ENCODE results near the gene GNB1. TPM values are rescaled to one million over a fixed set of nuclear protein-coding genes. Genes with fewer than 3 reads are reported as not detected.
"Not testable (repeated sequence)": the region's sequence is repeated elsewhere in the genome, so short reads cannot be mapped to it uniquely, and the experiment has no call there.

GNB1 gene
- total RNA-seq, 1 experiment from 2014 or later: 74.5 TPM

DNA sequence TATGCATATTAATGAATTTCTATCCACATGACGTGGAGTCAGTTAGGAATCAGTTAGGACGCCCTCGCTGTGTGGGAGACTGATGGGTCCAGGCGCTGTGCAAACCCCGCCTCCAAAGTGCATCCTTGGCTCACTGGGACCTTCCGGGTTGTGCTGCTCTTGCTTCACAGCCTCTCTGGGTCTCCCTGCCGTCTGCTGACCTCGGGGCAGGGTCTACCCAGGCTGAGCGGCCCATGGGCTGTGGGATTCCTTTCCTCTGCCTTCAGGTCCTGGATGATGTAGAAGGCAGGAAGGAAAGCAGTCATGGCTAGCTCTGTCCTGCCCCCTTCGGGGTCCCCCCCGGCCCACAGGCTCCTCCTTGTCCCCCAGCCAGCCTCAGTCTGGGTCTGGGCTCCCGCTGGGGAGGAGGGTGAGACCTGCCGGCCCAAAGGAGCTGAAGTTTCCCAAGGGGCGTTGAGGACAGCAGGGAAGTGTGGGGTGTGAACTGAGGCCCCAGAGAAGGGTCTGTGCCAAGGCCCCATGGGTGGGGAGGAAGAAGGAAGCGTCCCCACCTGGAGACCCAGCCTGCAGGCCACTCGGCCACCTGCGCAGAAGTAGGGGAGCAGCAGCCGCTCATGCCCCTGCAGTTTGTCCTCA, 142.1 kb downstream of the GNB1 start:
- DNase-seq (ENCODE audit: low read depth): no peak

DNA sequence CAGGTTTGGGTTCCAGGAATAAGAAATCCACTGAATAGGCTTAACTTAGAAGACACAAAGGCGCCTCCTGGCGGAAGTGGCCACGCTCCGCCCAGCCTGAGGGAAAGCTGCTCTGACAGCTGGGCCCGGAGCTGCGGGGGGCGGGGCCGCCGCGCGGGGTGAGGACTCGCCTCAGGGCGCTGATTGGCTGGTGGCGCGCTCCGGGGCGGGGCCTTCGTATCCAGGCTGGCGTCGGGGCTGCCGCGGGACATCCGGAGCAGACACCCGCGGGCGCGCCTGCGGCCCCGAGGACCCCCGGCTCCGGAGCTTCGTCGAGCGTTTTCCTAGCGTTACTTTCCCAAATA, 144.3 kb downstream of the GNB1 start:
- not testable (repeated sequence) for DNase-seq (ENCODE audit: low read depth)

DNA sequence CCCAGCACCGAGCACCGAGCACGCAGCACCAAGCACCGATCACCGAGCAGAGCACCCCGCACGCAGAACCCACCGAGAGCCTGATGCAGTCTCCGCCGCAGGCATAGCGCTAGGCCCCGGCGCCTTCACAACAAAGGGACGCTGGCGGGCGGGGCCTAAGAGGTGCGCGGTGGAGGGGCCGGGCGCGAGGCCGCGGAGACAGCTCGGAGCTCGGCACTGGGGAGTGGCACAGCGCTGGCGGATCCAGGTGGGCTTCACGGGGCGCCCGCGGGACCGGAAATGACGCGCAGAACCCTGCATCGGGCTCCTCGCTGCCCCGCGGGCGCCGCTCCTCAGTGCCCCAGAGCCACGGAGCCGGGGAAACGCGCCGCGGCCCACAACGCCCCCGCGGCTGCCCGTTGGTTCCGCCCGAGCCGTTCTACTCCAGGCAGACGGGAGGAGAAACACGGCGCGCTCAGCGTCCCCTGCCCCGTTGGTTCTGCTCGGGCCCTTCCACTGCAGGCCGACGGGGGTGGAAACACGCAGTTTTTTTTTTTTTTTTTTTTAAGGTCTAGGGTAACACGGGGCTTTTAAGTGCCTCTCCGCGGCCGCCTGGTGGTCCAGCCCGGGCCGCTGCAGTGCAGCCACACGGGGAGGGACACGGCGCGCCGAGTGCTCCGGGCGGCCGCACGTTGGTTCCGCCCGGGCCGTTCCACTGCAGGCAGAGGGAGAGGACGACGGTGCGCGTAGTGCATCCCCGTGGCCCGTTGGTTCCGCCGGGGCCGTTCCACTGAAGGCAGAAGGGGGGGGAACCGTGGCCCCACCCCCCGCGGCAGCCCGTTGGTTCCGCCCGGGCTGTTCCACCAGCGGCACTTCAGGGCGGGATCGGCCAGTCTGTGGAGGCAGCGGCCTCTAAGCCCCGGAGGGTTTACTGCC, 145.0 kb downstream of the GNB1 start:
- DNase-seq (ENCODE audit: low read depth): peak; percentile 42

DNA sequence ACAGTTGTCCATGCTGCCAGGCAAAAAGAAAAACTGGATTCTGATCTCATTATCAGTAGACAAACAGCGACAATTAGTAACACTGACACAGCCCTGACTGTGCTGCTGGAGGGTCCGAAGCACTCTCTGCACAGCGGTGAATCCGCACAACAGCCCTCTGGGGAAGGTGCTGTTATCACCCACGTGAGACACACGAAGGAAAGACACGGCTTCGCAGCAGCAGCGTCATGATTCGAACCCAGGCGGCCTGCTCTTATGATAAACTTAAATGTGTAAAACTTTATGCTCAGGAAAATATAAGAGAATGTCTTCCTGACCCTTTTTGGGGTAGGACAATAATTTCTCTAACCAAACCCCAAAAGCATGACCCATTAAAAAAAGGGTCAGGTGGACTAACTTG, 148.4 kb downstream of the GNB1 start:
- not testable (repeated sequence) for DNase-seq (ENCODE audit: low read depth)

GRCh38 chr1:1741013-1741412, 149.9 kb downstream of the GNB1 start:
- DNase-seq (ENCODE audit: low read depth): peak; percentile 90

DNA sequence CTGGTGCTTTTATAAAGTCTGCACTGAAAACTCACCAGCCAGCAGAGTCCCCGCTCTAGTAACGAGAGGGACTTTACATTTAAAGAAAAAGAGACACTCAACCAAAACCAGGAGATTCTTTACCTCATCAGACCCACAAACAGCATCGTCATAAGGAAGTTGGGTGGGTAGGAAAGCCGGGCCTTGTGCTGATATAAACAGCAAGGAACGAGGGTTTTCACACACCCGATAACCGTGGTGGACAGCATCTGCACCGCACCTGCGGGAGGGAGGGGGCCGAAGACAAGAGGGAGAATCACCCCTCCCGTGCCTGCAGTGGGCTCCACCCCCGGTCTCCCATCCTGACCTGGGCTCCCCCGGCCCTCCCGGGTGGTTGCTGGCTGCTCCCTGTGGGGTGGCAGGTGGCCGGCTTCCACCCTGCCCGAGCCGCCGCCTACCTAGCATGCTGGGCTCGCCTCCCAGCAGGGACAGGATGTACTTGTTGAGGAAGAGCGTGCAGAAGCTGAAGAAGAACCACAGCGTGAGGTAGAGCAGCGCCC, 152.0 kb downstream of the GNB1 start:
- not testable (repeated sequence) for DNase-seq (ENCODE audit: low read depth)

DNA sequence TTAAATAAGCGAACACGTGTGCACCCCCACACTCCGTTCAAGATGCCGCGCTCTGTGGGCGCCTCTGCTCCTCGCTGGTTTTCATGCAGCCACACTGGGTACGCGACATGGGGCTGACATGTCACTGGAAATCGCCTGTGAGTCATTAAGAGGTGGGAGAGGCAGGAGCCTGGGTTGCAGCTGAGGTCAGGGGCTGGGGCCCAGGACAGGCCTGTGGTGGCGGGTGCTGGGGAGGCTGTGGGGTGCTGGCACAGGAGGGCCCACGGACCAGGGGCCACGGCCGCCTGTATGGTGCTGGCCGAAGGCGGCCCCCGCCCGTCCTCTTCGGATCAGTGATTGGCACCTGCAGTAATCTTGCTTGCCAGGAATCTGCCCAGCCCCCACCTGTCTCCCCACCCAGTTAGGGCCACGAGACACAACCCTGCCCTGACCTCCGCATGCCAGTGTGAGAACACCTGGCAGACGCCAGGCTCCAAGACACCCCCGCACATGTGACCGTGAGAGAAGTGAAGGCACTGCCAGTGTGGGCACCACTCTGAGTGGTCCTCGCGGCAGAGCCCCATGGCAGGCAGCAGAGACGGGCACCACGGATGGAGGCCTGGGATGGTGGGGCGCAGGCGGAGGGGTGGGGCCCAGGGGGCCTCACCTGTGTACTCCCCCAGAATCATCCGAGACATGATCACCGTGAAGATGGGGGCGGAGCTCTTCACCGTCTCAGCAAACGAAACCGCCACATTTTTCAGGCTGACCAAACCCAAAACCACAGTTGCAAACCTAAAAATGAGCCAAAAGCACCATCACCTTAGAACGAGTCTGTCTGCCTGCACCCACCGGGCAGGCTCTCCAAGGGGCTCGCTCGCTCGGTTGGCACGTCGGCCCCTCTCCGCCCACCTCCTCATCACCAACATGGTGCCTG, 153.0 kb downstream of the GNB1 start:
- DNase-seq (ENCODE audit: low read depth): not testable (repeated sequence)

Other genes starting within 250 kb of the GNB1 start
- gene CDK11B, start 232.1 kb downstream of the GNB1 start, total RNA-seq (2014; rRNA removed; shearing (Covaris generic)): 19.3 and 21.9 TPM in 2 replicates
- 13.7 and 18.1 TPM in 2 replicates for gene SLC35E2B, start 198.3 kb downstream of the GNB1 start, total RNA-seq (2014; rRNA removed; shearing (Covaris generic))
- gene CDK11A, start 166.7 kb downstream of the GNB1 start, total RNA-seq (2014; rRNA removed; shearing (Covaris generic)): 11.8 and 13.4 TPM in 2 replicates
- 44.7 and 58.5 TPM in 2 replicates for gene NADK, start 112.6 kb downstream of the GNB1 start, total RNA-seq (2014; rRNA removed; shearing (Covaris generic))
- gene CALML6, start 24.2 kb upstream of the GNB1 start, total RNA-seq (2014; rRNA removed; shearing (Covaris generic)): not detected in 2 replicates
- 0.30 and 0.69 TPM in 2 replicates for gene TMEM52, start 28.2 kb upstream of the GNB1 start, total RNA-seq (2014; rRNA removed; shearing (Covaris generic))
- gene CFAP74, start 112.7 kb upstream of the GNB1 start, total RNA-seq (2014; rRNA removed; shearing (Covaris generic)): not detected in 2 replicates
- 0.13 TPM in 1 of 2 replicates, not detected in the other for gene GABRD, start 128.3 kb upstream of the GNB1 start, total RNA-seq (2014; rRNA removed; shearing (Covaris generic))
- 0.17 TPM in 1 of 2 replicates, not detected in the other for gene PRKCZ, start 159.3 kb upstream of the GNB1 start, total RNA-seq (2014; rRNA removed; shearing (Covaris generic))

All from HT1080 (cell line).